WTC11 (cell line): ENCODE results near the gene CRB2. TPM values are rescaled to one million over a fixed set of nuclear protein-coding genes. Genes with fewer than 3 reads are reported as not detected.
A peak's percentile ranks its signal among the peaks of the same experiment; 100 is the strongest.

Experiments
- ATAC-seq: fragments of 200-7000 bp; cut with Tn5 transposase; 2 replicates; pipeline ENCODE4 v1.10.0; 2021; ENCODE audit warnings: mild to moderate bottlenecking, moderate library complexity
- CTCF ChIA-PET: fragments of 300-600 bp; sonication (Branson Sonifier 250); formaldehyde crosslinking; loops from one replicate; lab custom pipeline; 2021; ENCODE audit warnings: antibody characterized with exemption; lab: Charles Lee
- POLR2A ChIA-PET: fragments of 350-600 bp; sonication (Branson Sonifier 250); formaldehyde crosslinking; loops from one replicate; lab custom pipeline; 2021; ENCODE audit warnings: antibody characterized with exemption; lab: Charles Lee
- DNase-seq: peaks from one replicate; pipeline ENCODE4 v3.0.0; 2021; ENCODE audit warnings: low spot score
- H3K27ac Mint-ChIP-seq: 2 replicates; pipeline ENCODE4 v1.8.0; 2021; ENCODE audit warnings: mixed read lengths
- H3K27me3 Mint-ChIP-seq: 2 replicates; pipeline ENCODE4 v1.8.0; 2021; ENCODE audit warnings: low read depth, mild to moderate bottlenecking, moderate library complexity, mixed read lengths
- H3K36me3 Mint-ChIP-seq: 2 replicates; pipeline ENCODE4 v1.8.0; 2021; ENCODE audit warnings: mixed read lengths
- H3K4me1 Mint-ChIP-seq: 2 replicates; pipeline ENCODE4 v1.8.0; 2022; ENCODE audit warnings: mixed read lengths
- H3K4me3 Mint-ChIP-seq: 2 replicates; pipeline ENCODE4 v1.8.0; 2021; ENCODE audit warnings: mild to moderate bottlenecking, moderate library complexity, mixed read lengths
- H3K9me3 Mint-ChIP-seq: 2 replicates; pipeline ENCODE4 v1.8.0; 2021; ENCODE audit warnings: mixed read lengths
- CREM ChIP-seq: sonication (generic); formaldehyde crosslinking; IDR thresholded peaks from 2 replicates; pipeline ENCODE4 v1.8.1; 2022; ENCODE audit warnings: mild to moderate bottlenecking, missing genetic modification reagents, moderate library complexity
- ETV6 ChIP-seq: sonication (generic); formaldehyde crosslinking; IDR thresholded peaks from 2 replicates; pipeline ENCODE4 v1.8.1; 2022; ENCODE audit warnings: mild to moderate bottlenecking, missing genetic modification reagents
- JAZF1 ChIP-seq: fragments of 250-450 bp; sonication (Bioruptor Pico); IDR thresholded peaks from 2 replicates; pipeline ENCODE4 v1.9.0; 2021; ENCODE audit warnings: moderate library complexity, mild to moderate bottlenecking, inconsistent platforms
- MYBL2 ChIP-seq: sonication (generic); formaldehyde crosslinking; IDR thresholded peaks from 2 replicates; pipeline ENCODE4 v1.8.1; 2023; ENCODE audit warnings: mild to moderate bottlenecking, moderate library complexity, missing genetic modification reagents
- NFYB ChIP-seq: sonication (generic); formaldehyde crosslinking; conservative IDR thresholded peaks from 2 replicates; pipeline ENCODE4 v1.8.0; 2022; ENCODE audit warnings: low read depth, missing genetic modification reagents
- RORB ChIP-seq: fragments of 250-450 bp; sonication (Bioruptor Pico); IDR thresholded peaks from 2 replicates; pipeline ENCODE4 v1.9.0; 2021; ENCODE audit warnings: mild to moderate bottlenecking
- SMAD4 ChIP-seq: sonication (generic); formaldehyde crosslinking; IDR thresholded peaks from 2 replicates; pipeline ENCODE4 v1.8.0; 2022; ENCODE audit warnings: mild to moderate bottlenecking, missing genetic modification reagents
- TEAD1 ChIP-seq: sonication (generic); formaldehyde crosslinking; IDR thresholded peaks from 2 replicates; pipeline ENCODE4 v1.8.0; 2022; ENCODE audit warnings: mild to moderate bottlenecking, missing genetic modification reagents
- ZBTB21 ChIP-seq: sonication (generic); formaldehyde crosslinking; IDR thresholded peaks from 2 replicates; pipeline ENCODE4 v1.8.1; 2023; ENCODE audit warnings: mild to moderate bottlenecking, missing genetic modification reagents, borderline replicate concordance
- ZNF263 ChIP-seq: sonication (generic); formaldehyde crosslinking; IDR thresholded peaks from 2 replicates; pipeline ENCODE4 v1.8.1; 2022; ENCODE audit warnings: low read depth, mild to moderate bottlenecking, moderate library complexity, missing genetic modification reagents
- total RNA-seq: library from RNA; stranded (reverse); gene quantifications from 3 replicates; pipeline ENCODE4 v1.2.3, GENCODE V29; 2021
- TF ChIP-seq, protein P1 (sequence below): sonication (generic); formaldehyde crosslinking; IDR thresholded peaks from 2 replicates; pipeline ENCODE4 v1.8.1; 2022; ENCODE audit warnings: low read depth, missing genetic modification reagents, borderline replicate concordance
- TF ChIP-seq, protein P2 (sequence below): sonication (generic); formaldehyde crosslinking; IDR thresholded peaks from 2 replicates; pipeline ENCODE4 v1.8.0; 2023; ENCODE audit warnings: mild to moderate bottlenecking, missing genetic modification reagents
- TF ChIP-seq, protein P3 (sequence below): sonication (generic); formaldehyde crosslinking; conservative IDR thresholded peaks from 2 replicates; pipeline ENCODE4 v1.8.1; 2022; ENCODE audit warnings: mild to moderate bottlenecking, missing genetic modification reagents
- TF ChIP-seq, protein P4 (sequence below): sonication (generic); formaldehyde crosslinking; IDR thresholded peaks from 2 replicates; pipeline ENCODE4 v1.8.0; 2023; ENCODE audit warnings: missing genetic modification reagents
- TF ChIP-seq, protein P5 (sequence below): sonication (generic); formaldehyde crosslinking; IDR thresholded peaks from 2 replicates; pipeline ENCODE4 v1.8.1; 2023; ENCODE audit warnings: mild to moderate bottlenecking, missing genetic modification reagents
- TF ChIP-seq, protein P6 (sequence below): sonication (generic); formaldehyde crosslinking; IDR thresholded peaks from 2 replicates; pipeline ENCODE4 v1.8.0; 2022; ENCODE audit warnings: mild to moderate bottlenecking, missing genetic modification reagents
- TF ChIP-seq, protein P7 (sequence below): sonication (generic); formaldehyde crosslinking; IDR thresholded peaks from 2 replicates; pipeline ENCODE4 v1.8.0; 2022; ENCODE audit warnings: mild to moderate bottlenecking, missing genetic modification reagents
- TF ChIP-seq, protein P8 (sequence below): sonication (generic); formaldehyde crosslinking; IDR thresholded peaks from 2 replicates; pipeline ENCODE4 v1.8.1; 2022; ENCODE audit warnings: low read depth, mild to moderate bottlenecking, moderate library complexity, missing genetic modification reagents, borderline replicate concordance
- TF ChIP-seq, protein P9 (sequence below): sonication (generic); formaldehyde crosslinking; IDR thresholded peaks from 2 replicates; pipeline ENCODE4 v1.8.1; 2023; ENCODE audit warnings: mild to moderate bottlenecking, missing genetic modification reagents, borderline replicate concordance

CRB2 gene
- total RNA-seq, 1 experiment from 2014 or later: 3.5 TPM

DNA sequence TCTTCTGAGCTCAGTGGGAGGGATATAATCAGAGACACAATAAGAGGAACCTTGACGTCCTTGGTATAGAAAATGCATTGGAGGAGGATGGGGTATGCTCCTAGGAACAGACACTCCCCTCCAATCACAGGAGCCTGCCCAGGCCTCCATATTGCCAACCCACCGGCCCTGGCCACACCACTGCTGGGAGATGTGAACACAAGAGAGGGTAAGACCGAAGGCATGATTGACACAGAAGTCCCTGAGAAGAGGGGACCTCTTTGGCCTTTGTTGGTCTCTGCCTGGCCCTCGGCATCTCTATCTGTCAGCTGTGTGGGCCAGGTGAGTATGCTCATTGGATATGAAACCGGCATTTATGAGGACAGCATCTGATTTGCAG is 62.0 kb downstream of the CRB2 start (continued):
- TF ChIP-seq, protein P1, sequence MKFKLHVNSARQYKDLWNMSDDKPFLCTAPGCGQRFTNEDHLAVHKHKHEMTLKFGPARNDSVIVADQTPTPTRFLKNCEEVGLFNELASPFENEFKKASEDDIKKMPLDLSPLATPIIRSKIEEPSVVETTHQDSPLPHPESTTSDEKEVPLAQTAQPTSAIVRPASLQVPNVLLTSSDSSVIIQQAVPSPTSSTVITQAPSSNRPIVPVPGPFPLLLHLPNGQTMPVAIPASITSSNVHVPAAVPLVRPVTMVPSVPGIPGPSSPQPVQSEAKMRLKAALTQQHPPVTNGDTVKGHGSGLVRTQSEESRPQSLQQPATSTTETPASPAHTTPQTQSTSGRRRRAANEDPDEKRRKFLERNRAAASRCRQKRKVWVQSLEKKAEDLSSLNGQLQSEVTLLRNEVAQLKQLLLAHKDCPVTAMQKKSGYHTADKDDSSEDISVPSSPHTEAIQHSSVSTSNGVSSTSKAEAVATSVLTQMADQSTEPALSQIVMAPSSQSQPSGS: no peak

DNA sequence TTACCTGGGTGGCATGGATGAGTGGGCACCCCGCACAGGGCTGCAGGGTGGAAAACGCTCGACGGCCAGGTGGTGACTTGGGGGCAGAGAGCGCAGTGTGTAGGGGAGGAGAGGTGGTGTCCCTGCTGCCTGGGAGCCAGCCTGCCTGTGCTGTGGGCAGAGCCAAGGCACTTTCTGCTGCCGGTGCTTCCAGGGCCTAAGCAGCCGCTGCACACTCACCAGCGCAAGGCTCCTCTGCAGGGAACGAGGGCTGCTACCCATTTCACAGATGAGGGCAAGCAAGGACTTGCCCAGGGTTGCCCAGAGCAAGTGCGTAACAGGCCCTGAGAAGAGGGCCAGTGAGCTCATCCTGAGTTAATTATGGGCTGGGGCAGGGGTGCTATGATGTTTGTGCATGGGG is 62.5 kb downstream of the CRB2 start:
- Mint-ChIP-seq H3K27ac (peak overlapping the region; percentile 81), H3K4me3 (no peak overlapping the region), H3K9me3 (no peaks in the 10 kb centered on the region), H3K27me3 (no peaks in the 10 kb centered on the region), H3K4me1 (peaks cover 50% of the 10 kb centered on the region), H3K36me3 (0 out of 2 replicates have a peak, but pooled peaks cover 2% of the 10 kb centered on the region)
- ChIA-PET CTCF (interaction anchor here (0.6 to 2.1 kb wide), 4 partner anchors 11 to 177 kb away, joined by 3 to 7 read pairs (median 4); no protein-coding TSS in a partner anchor), POLR2A (interaction anchor here (1.0 kb wide), 1 partner anchor 122 kb away, joined by 3 read pairs; no protein-coding TSS in a partner anchor)
- ATAC-seq: no peak
- no peak for DNase-seq
- TF ChIP-seq TEAD1: no peak
- TF ChIP-seq RORB (CRISPR knock-in tag): no peak
- TF ChIP-seq SMAD4 (CRISPR knock-in tag): no peak
- TF ChIP-seq MYBL2 (CRISPR knock-in tag): no peak
- TF ChIP-seq, protein P2, sequence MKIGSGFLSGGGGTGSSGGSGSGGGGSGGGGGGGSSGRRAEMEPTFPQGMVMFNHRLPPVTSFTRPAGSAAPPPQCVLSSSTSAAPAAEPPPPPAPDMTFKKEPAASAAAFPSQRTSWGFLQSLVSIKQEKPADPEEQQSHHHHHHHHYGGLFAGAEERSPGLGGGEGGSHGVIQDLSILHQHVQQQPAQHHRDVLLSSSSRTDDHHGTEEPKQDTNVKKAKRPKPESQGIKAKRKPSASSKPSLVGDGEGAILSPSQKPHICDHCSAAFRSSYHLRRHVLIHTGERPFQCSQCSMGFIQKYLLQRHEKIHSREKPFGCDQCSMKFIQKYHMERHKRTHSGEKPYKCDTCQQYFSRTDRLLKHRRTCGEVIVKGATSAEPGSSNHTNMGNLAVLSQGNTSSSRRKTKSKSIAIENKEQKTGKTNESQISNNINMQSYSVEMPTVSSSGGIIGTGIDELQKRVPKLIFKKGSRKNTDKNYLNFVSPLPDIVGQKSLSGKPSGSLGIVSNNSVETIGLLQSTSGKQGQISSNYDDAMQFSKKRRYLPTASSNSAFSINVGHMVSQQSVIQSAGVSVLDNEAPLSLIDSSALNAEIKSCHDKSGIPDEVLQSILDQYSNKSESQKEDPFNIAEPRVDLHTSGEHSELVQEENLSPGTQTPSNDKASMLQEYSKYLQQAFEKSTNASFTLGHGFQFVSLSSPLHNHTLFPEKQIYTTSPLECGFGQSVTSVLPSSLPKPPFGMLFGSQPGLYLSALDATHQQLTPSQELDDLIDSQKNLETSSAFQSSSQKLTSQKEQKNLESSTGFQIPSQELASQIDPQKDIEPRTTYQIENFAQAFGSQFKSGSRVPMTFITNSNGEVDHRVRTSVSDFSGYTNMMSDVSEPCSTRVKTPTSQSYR (CRISPR knock-in tag): no peak
- TF ChIP-seq ETV6: no peak

DNA sequence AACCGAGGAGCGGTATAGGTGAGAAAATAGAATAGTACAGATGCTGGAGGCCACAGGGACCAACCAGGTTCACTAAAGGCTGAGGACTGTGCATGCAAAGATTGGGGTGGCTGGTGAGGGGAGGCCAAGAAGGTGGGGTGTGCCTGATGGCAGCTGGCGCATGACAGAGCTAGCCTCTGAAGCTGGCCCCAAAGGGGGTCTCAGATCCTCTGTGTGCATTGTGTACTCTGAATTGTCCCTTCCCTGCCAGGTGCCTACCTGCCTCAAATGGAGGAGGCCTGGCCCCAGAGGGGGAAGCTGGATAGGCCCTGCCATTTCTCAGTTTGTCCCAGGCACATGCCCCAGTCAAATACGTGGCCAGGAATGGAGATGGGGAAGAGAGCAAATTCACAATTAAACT is 63.1 kb downstream of the CRB2 start:
- Mint-ChIP-seq H3K9me3 (no peaks in the 10 kb centered on the region), H3K4me3 (no peak overlapping the region), H3K27ac (peak overlapping the region; percentile 81), H3K27me3 (no peaks in the 10 kb centered on the region), H3K36me3 (0 out of 2 replicates have a peak, but pooled peaks cover 2% of the 10 kb centered on the region), H3K4me1 (peaks cover 52% of the 10 kb centered on the region)
- DNase-seq (no peak), ATAC-seq (no peak)
- POLR2A ChIA-PET: no interaction called here
- CTCF ChIA-PET: interaction anchor here (2.1 kb wide), 1 partner anchor 20 kb away, joined by 7 read pairs; no protein-coding TSS in a partner anchor
- TF ChIP-seq, protein P3, sequence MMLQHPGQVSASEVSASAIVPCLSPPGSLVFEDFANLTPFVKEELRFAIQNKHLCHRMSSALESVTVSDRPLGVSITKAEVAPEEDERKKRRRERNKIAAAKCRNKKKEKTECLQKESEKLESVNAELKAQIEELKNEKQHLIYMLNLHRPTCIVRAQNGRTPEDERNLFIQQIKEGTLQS (CRISPR knock-in tag): no peak
- TF ChIP-seq CREM (CRISPR knock-in tag): no peak
- TF ChIP-seq, protein P4, sequence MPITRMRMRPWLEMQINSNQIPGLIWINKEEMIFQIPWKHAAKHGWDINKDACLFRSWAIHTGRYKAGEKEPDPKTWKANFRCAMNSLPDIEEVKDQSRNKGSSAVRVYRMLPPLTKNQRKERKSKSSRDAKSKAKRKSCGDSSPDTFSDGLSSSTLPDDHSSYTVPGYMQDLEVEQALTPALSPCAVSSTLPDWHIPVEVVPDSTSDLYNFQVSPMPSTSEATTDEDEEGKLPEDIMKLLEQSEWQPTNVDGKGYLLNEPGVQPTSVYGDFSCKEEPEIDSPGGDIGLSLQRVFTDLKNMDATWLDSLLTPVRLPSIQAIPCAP: no peak
- TF ChIP-seq, protein P5, sequence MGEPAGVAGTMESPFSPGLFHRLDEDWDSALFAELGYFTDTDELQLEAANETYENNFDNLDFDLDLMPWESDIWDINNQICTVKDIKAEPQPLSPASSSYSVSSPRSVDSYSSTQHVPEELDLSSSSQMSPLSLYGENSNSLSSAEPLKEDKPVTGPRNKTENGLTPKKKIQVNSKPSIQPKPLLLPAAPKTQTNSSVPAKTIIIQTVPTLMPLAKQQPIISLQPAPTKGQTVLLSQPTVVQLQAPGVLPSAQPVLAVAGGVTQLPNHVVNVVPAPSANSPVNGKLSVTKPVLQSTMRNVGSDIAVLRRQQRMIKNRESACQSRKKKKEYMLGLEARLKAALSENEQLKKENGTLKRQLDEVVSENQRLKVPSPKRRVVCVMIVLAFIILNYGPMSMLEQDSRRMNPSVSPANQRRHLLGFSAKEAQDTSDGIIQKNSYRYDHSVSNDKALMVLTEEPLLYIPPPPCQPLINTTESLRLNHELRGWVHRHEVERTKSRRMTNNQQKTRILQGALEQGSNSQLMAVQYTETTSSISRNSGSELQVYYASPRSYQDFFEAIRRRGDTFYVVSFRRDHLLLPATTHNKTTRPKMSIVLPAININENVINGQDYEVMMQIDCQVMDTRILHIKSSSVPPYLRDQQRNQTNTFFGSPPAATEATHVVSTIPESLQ (CRISPR knock-in tag): no peak
- no peak for TF ChIP-seq ZBTB21 (CRISPR knock-in tag)
- no peak for TF ChIP-seq NFYB (CRISPR knock-in tag)
- TF ChIP-seq, protein P6, sequence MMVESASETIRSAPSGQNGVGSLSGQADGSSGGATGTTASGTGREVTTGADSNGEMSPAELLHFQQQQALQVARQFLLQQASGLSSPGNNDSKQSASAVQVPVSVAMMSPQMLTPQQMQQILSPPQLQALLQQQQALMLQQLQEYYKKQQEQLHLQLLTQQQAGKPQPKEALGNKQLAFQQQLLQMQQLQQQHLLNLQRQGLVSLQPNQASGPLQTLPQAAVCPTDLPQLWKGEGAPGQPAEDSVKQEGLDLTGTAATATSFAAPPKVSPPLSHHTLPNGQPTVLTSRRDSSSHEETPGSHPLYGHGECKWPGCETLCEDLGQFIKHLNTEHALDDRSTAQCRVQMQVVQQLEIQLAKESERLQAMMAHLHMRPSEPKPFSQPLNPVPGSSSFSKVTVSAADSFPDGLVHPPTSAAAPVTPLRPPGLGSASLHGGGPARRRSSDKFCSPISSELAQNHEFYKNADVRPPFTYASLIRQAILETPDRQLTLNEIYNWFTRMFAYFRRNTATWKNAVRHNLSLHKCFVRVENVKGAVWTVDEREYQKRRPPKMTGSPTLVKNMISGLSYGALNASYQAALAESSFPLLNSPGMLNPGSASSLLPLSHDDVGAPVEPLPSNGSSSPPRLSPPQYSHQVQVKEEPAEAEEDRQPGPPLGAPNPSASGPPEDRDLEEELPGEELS (CRISPR knock-in tag): no peak
- TF ChIP-seq, protein P7, sequence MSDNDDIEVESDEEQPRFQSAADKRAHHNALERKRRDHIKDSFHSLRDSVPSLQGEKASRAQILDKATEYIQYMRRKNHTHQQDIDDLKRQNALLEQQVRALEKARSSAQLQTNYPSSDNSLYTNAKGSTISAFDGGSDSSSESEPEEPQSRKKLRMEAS (CRISPR knock-in tag): no peak
- no peak for TF ChIP-seq ZNF263 (CRISPR knock-in tag)
- TF ChIP-seq, protein P8, sequence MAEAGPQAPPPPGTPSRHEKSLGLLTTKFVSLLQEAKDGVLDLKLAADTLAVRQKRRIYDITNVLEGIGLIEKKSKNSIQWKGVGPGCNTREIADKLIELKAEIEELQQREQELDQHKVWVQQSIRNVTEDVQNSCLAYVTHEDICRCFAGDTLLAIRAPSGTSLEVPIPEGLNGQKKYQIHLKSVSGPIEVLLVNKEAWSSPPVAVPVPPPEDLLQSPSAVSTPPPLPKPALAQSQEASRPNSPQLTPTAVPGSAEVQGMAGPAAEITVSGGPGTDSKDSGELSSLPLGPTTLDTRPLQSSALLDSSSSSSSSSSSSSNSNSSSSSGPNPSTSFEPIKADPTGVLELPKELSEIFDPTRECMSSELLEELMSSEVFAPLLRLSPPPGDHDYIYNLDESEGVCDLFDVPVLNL (CRISPR knock-in tag): no peak
- TF ChIP-seq, protein P9, sequence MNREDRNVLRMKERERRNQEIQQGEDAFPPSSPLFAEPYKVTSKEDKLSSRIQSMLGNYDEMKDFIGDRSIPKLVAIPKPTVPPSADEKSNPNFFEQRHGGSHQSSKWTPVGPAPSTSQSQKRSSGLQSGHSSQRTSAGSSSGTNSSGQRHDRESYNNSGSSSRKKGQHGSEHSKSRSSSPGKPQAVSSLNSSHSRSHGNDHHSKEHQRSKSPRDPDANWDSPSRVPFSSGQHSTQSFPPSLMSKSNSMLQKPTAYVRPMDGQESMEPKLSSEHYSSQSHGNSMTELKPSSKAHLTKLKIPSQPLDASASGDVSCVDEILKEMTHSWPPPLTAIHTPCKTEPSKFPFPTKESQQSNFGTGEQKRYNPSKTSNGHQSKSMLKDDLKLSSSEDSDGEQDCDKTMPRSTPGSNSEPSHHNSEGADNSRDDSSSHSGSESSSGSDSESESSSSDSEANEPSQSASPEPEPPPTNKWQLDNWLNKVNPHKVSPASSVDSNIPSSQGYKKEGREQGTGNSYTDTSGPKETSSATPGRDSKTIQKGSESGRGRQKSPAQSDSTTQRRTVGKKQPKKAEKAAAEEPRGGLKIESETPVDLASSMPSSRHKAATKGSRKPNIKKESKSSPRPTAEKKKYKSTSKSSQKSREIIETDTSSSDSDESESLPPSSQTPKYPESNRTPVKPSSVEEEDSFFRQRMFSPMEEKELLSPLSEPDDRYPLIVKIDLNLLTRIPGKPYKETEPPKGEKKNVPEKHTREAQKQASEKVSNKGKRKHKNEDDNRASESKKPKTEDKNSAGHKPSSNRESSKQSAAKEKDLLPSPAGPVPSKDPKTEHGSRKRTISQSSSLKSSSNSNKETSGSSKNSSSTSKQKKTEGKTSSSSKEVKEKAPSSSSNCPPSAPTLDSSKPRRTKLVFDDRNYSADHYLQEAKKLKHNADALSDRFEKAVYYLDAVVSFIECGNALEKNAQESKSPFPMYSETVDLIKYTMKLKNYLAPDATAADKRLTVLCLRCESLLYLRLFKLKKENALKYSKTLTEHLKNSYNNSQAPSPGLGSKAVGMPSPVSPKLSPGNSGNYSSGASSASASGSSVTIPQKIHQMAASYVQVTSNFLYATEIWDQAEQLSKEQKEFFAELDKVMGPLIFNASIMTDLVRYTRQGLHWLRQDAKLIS (CRISPR knock-in tag): no peak
- TF ChIP-seq JAZF1 (CRISPR knock-in tag): no peak
